CD14-positive monocyte (primary cell): ENCODE results near the gene KRTAP3-1. TPM values are rescaled to one million over a fixed set of nuclear protein-coding genes. Genes with fewer than 3 reads are reported as not detected.

ENCODE experiments used
- DNase-seq, 3 donors: peaks; one replicate each; pipeline ENCODE4 v3.0.0-alpha.2; 2011 to 2022
- H2AFZ ChIP-seq: 2 replicates; pipeline ENCODE4 v1.6.0; 2012; ENCODE audit warnings: mild to moderate bottlenecking, low read depth, low read length, inconsistent platforms; ENCODE audit not compliant: insufficient read depth, poor library complexity, severe bottlenecking
- H3K27ac ChIP-seq, 2 donors: 1 replicate in 1 of 2; 2 replicates in 1 of 2; pipeline ENCODE4 v1.5.1; 2012 to 2013; ENCODE audit warnings: low read length in 2 of 2, control low read depth in 1 of 2, inconsistent platforms in 1 of 2, low read depth in 1 of 2, mild to moderate bottlenecking in 1 of 2
- H3K27me3 ChIP-seq, 2 donors: one replicate each; pipeline versions ENCODE4 v1.6.0 to v1.6.1; 2011 to 2013; ENCODE audit warnings: low read length in 2 of 2; ENCODE audit not compliant: control insufficient read depth in 2 of 2, insufficient read depth in 2 of 2
- H3K36me3 ChIP-seq, 2 donors: replicated peaks in 1 of 2; 1 replicate in 1 of 2; 2 replicates in 1 of 2; pipeline versions ENCODE4 v1.5.1 to v1.6.1; 2012 to 2013; ENCODE audit warnings: low read length in 2 of 2, control low read depth in 1 of 2, inconsistent platforms in 1 of 2, mild to moderate bottlenecking in 1 of 2; ENCODE audit not compliant: insufficient read depth in 2 of 2, control insufficient read depth in 1 of 2
- H3K4me1 ChIP-seq, 2 donors: 1 replicate in 1 of 2; 2 replicates in 1 of 2; pipeline versions ENCODE4 v1.5.1 to v1.6.1; 2012 to 2013; ENCODE audit warnings: low read length in 2 of 2, control low read depth in 1 of 2, inconsistent platforms in 1 of 2, mild to moderate bottlenecking in 1 of 2, moderate library complexity in 1 of 2; ENCODE audit not compliant: insufficient read depth in 2 of 2, control insufficient read depth in 1 of 2
- H3K4me2 ChIP-seq: replicated peaks from 2 replicates; pipeline ENCODE3; 2012; ENCODE audit warnings: low read length, moderate library complexity, mild to moderate bottlenecking; ENCODE audit not compliant: poor library complexity, severe bottlenecking; ENCODE audit errors: extremely low read depth
- H3K4me3 ChIP-seq, 3 experiments: fragments of 200-600 bp in 1 of 3; sonication (generic) in 1 of 3; replicated peaks in 1 of 3; 1 replicate in 2 of 3; 2 replicates in 1 of 3; pipeline ENCODE4 v1.5.1; 2011 to 2013; ENCODE audit warnings: low read length in 3 of 3, mild to moderate bottlenecking in 3 of 3, control low read depth in 2 of 3, low read depth in 2 of 3, inconsistent platforms in 1 of 3, moderate library complexity in 1 of 3
- H3K79me2 ChIP-seq: 2 replicates; pipeline ENCODE4 v1.6.0; 2012; ENCODE audit warnings: mild to moderate bottlenecking, control low read depth, inconsistent platforms, low read length, moderate library complexity; ENCODE audit not compliant: insufficient read depth
- H3K9ac ChIP-seq: 2 replicates; pipeline ENCODE4 v1.6.0; 2017; ENCODE audit warnings: low read length, mild to moderate bottlenecking; ENCODE audit not compliant: insufficient read depth, poor library complexity, severe bottlenecking
- H3K9me3 ChIP-seq, 2 donors: replicated peaks in 1 of 2; 1 replicate in 1 of 2; 2 replicates in 1 of 2; pipeline versions ENCODE4 v1.5.1 to v1.6.1; 2012 to 2013; ENCODE audit warnings: low read length in 2 of 2, control low read depth in 1 of 2; ENCODE audit not compliant: control insufficient read depth in 1 of 2, insufficient read depth in 1 of 2
- H4K20me1 ChIP-seq: 2 replicates; pipeline ENCODE4 v1.6.0; 2012; ENCODE audit warnings: mild to moderate bottlenecking, low read length, control low read depth, moderate library complexity; ENCODE audit not compliant: insufficient read depth
- H3K27ac Mint-ChIP-seq, 7 donors: one replicate each; pipeline ENCODE4 v1.8.0; 2020; ENCODE audit warnings: mild to moderate bottlenecking in 7 of 7, mixed read lengths in 7 of 7, moderate library complexity in 6 of 7, inconsistent platforms in 2 of 7
- H3K27me3 Mint-ChIP-seq, 3 donors: one replicate each; pipeline ENCODE4 v1.8.0; 2021 to 2022; ENCODE audit warnings: low read depth in 3 of 3, mild to moderate bottlenecking in 3 of 3, mixed read lengths in 3 of 3, moderate library complexity in 3 of 3, inconsistent platforms in 1 of 3
- H3K36me3 Mint-ChIP-seq, 2 donors: one replicate each; pipeline ENCODE4 v1.8.0; 2020; ENCODE audit warnings: mixed read lengths in 2 of 2, inconsistent platforms in 1 of 2, mild to moderate bottlenecking in 1 of 2
- H3K4me1 Mint-ChIP-seq: one replicate; pipeline ENCODE4 v1.8.0; 2020; ENCODE audit warnings: mild to moderate bottlenecking, mixed read lengths
- H3K4me3 Mint-ChIP-seq, 2 donors: one replicate each; pipeline ENCODE4 v1.8.0; 2020; ENCODE audit warnings: mild to moderate bottlenecking in 2 of 2, mixed read lengths in 2 of 2, moderate library complexity in 1 of 2
- H3K9me3 Mint-ChIP-seq, 7 donors: one replicate each; pipeline ENCODE4 v1.8.0; 2020 to 2022; ENCODE audit warnings: mixed read lengths in 7 of 7, mild to moderate bottlenecking in 6 of 7, moderate library complexity in 6 of 7, inconsistent platforms in 2 of 7
- CTCF ChIP-seq: fragments of 200-600 bp; IDR thresholded peaks from one replicate; pipeline ENCODE4 v1.8.0; 2022; ENCODE audit warnings: antibody characterized with exemption, mild to moderate bottlenecking
- WGBS: methylation state at CpG from one replicate; pipeline ENCODE4 v1.1.5; 2013; ENCODE audit warnings: missing lambda C conversion rate; ENCODE audit not compliant: insufficient coverage; 5-methylcytosine and 5-hydroxymethylcytosine counted together
- intact Hi-C, 2 donors: fragments of 100-400 bp; cut with micrococcal nuclease; formaldehyde crosslinking; loops; one replicate each; pipeline versions ENCODE4 v1.15.0 to v1.15.1; 2023
- polyA plus RNA-seq, 3 donors: library from polyadenylated mRNA; depleted of rRNA in 1 of 3; unstranded in 2 of 3; stranded (reverse) in 1 of 3; fragments of 300-500 nt in 2 of 3; fragments of >200 nt in 1 of 3; fragmentation: Illumina TruSeq in 2 of 3; gene quantifications; 1 replicate in 2 of 3; 2 replicates in 1 of 3; pipeline ENCODE4 v1.2.3, GENCODE V29; 2012 to 2021

The KRTAP3-1 gene
- polyA plus RNA-seq, 3 donors, result not detected

GRCh38 chr17:40980117-40980516 lies 28.8 kb downstream of the KRTAP3-1 start:
- DNase-seq, result no peak
- no peaks in the 10 kb centered on the region for H3K36me3 Mint-ChIP-seq
- H3K9me3 Mint-ChIP-seq, result no peaks in the 10 kb centered on the region
- H3K4me3 ChIP-seq, result no peak overlapping the region
- intact Hi-C loops, result no loop called here
- no peak overlapping the region for H3K4me3 Mint-ChIP-seq
- H3K4me1 ChIP-seq, result no peaks in the 10 kb centered on the region
- no peaks in the 10 kb centered on the region for H3K36me3 ChIP-seq
- no peaks in the 10 kb centered on the region for H3K4me1 Mint-ChIP-seq
- H3K27me3 ChIP-seq, result peaks cover 0 to 4% of the 10 kb centered on the region in 2 donors
- H3K9ac ChIP-seq, result no peak overlapping the region
- no peak for TF ChIP-seq CTCF
- no peak overlapping the region for H3K27ac Mint-ChIP-seq
- no peaks in the 10 kb centered on the region for H3K79me2 ChIP-seq
- no peak overlapping the region for H3K27ac ChIP-seq
- no peak overlapping the region for H2AFZ ChIP-seq
- 100% methylated on average over 3 of the region's 3 CpGs for WGBS
- no peaks in the 10 kb centered on the region for H4K20me1 ChIP-seq
- H3K9me3 ChIP-seq, result no peaks in the 10 kb centered on the region
- H3K4me2 ChIP-seq, result no peak overlapping the region
- peaks cover 6 to 15% (median 13%) of the 10 kb centered on the region in 3 donors for H3K27me3 Mint-ChIP-seq

- H3K36me3 ChIP-seq, result no peaks in the 10 kb centered on the region
- H3K27me3 Mint-ChIP-seq, result peaks cover 3 to 14% (median 9%) of the 10 kb centered on the region in 3 donors
- intact Hi-C loops, result no loop called here
These were observed 30.3 kb downstream of the KRTAP3-1 start for GRCh38 chr17:40978575-40979151.

More at GRCh38 chr17:40978575-40979151, 30.3 kb downstream of the KRTAP3-1 start:
- DNase-seq, result no peak
- Histone ChIP-seq H3K4me3 (no peak overlapping the region), H3K27me3 (peaks cover 0 to 4% of the 10 kb centered on the region in 2 donors), H3K4me2 (no peak overlapping the region), H3K9ac (no peak overlapping the region), H3K4me1 (no peaks in the 10 kb centered on the region), H3K9me3 (no peaks in the 10 kb centered on the region), H3K79me2 (no peaks in the 10 kb centered on the region), H3K27ac (no peak overlapping the region), H2AFZ (no peak overlapping the region), H4K20me1 (no peaks in the 10 kb centered on the region)
- Mint-ChIP-seq H3K9me3 (no peaks in the 10 kb centered on the region), H3K4me1 (no peaks in the 10 kb centered on the region), H3K27ac (no peak overlapping the region), H3K4me3 (no peak overlapping the region), H3K36me3 (no peaks in the 10 kb centered on the region)
- TF ChIP-seq CTCF, result no peak
- WGBS, result 96% methylated on average over 13 of the region's 13 CpGs
